Astrocyte (in vitro differentiated cells and primary cell): ENCODE data around the gene ARIH2.

ENCODE experiments used
- CTCF ChIP-seq: IDR thresholded peaks from 2 replicates; pipeline ENCODE4 v1.5.1; 2011; ENCODE audit warnings: low read depth, mild to moderate bottlenecking, inconsistent platforms, low read length, moderate library complexity; ENCODE audit not compliant: insufficient read depth
- EZH2 ChIP-seq: IDR thresholded peaks from 2 replicates; pipeline ENCODE4 v1.6.1; 2012; ENCODE audit warnings: mild to moderate bottlenecking, low read length, inconsistent platforms; ENCODE audit not compliant: insufficient read depth

- TF ChIP-seq CTCF (no peak), EZH2 (no peak)
These were observed 63.4 kb downstream of the ARIH2 start for GRCh38 chr3:48982016-48982415.
